Ovary (tissue), 9 donors: Measurements from ENCODE around the gene EVI5. TPM values are rescaled to one million over a fixed set of nuclear protein-coding genes. Genes with fewer than 3 reads are reported as not detected.

ENCODE experiments used
- DNase-seq, 5 donors: peaks; one replicate each; pipeline ENCODE4 v3.0.0-alpha.2; 2019 to 2020
- H3K27ac ChIP-seq, 2 donors: fragments of 200-600 bp; one replicate each; pipeline versions ENCODE4 v1.5.1 to v1.8.0; 2019 to 2022
- H3K27me3 ChIP-seq: fragments of 200-600 bp; one replicate; pipeline ENCODE4 v1.8.0; 2022
- H3K36me3 ChIP-seq: fragments of 200-600 bp; sonication (generic); one replicate; pipeline ENCODE4 v1.5.1; 2019
- H3K4me1 ChIP-seq: one replicate; pipeline ENCODE4 v1.8.1; 2013; ENCODE audit warnings: mild to moderate bottlenecking, moderate library complexity; ENCODE audit not compliant: insufficient read depth
- H3K4me3 ChIP-seq: fragments of 200-600 bp; sonication (generic); one replicate; pipeline ENCODE4 v1.5.1; 2017
- H3K9me3 ChIP-seq, 2 donors: fragments of 200-600 bp in 1 of 2; sonication (generic) in 1 of 2; one replicate each; pipeline versions ENCODE4 v1.5.1 to v1.8.1; 2013 to 2019; ENCODE audit warnings: mild to moderate bottlenecking in 1 of 2, moderate library complexity in 1 of 2
- CTCF ChIP-seq, 3 donors: fragments of 450-650 bp in 2 of 3; fragments of 200-600 bp in 1 of 3; IDR thresholded peaks; one replicate each; pipeline versions ENCODE4 v1.5.1 to v1.8.0; 2016 to 2022; ENCODE audit warnings: antibody characterized with exemption in 3 of 3, mild to moderate bottlenecking in 1 of 3
- EP300 ChIP-seq: sonication (generic); formaldehyde crosslinking; IDR thresholded peaks from one replicate; pipeline ENCODE4 v1.6.1; 2017; ENCODE audit warnings: antibody characterized with exemption
- POLR2A ChIP-seq: fragments of 450-650 bp; IDR thresholded peaks from one replicate; pipeline ENCODE4 v1.6.1; 2017; ENCODE audit warnings: antibody characterized with exemption, mild to moderate bottlenecking, moderate library complexity
- WGBS, 3 donors: extraction: QIAGEN DNeasy Blood & Tissue Kit in 1 of 3; methylation state at CpG; one replicate each; pipeline versions ENCODE4 v1.1.5 to v1.1.7; 2013 to 2017; 5-methylcytosine and 5-hydroxymethylcytosine counted together
- intact Hi-C, 4 donors: fragments of 100-400 bp; cut with DNase I; formaldehyde crosslinking; loops; one replicate each; pipeline versions ENCODE4 v1.11.0 to v1.15.1; 2022 to 2023
- polyA plus RNA-seq, 2 donors: library from polyadenylated mRNA; stranded (reverse); fragments of 200-250 nt in 1 of 2; fragments of 350-450 nt in 1 of 2; fragmentation: Illumina TruSeq in 1 of 2; extraction: RNeasy Lipid Tissue Mini Kit (QIAGEN cat#74804) in 1 of 2; gene quantifications; one replicate each; pipeline ENCODE4 v1.2.3, GENCODE V29; 2013 to 2014
- total RNA-seq, 7 donors: library from RNA; depleted of rRNA in 2 of 7; stranded (reverse); fragments of >200 nt in 2 of 7; fragmentation: NEBNext Ultra II Directional in 3 of 7; extraction: Animal tissue kit (Norgen Biotek cat#: 25700) in 3 of 7; gene quantifications; one replicate each; pipeline versions ENCODE4 v1.1.0 to v1.2.4, GENCODE V29; 2016 to 2023
- donor health status: DM: no; HTN: no; CAD: no; lungs with moderate emphysema.
- donor health status: DM: no; HTN: no; CAD: no.
- donor health status: Bipolar disorder and iron deficiency.
- donor health status: DM: yes; HTN: yes; CAD: no.
- donor health status: DM: no; HTN: no; CAD: no.
- donor health status: DM: yes; HTN: yes; CAD: no.

EVI5 gene
- total and polyA plus RNA-seq, 9 donors: 4.4 to 36.7 (median 23.7) TPM

DNA sequence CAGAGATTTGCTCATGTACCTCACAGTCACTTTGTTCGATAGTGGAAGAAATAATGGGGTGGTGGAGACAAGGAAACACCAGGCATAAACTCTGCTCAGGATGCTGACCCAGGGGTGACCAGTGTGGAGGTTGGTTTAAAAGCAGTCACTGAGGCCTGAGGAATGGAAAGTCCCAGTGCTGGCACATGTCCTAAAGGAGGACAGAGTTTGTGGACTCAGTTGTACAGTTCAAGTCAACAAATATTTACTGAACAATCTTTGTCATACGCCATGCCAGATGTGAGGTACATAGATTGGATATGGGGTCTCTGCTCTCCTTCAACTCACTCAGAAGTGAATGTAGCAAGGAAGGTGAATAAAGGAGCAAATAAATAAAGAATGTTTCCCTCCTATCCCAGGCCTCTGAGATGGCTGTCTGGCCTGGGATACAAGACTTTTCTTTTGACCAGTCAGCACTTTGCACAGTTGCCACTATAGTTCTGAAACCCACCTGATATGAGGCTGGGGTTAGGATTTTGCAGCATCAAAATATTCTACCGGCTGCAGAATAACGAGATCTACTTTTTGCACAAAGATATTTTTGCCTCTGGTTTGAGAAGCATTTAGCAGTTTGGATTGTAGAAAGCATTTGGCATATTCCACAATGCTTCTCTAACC lies 290.3 kb downstream of the EVI5 start:
- TF ChIP-seq EP300 (no peak), POLR2A (no peak)
- WGBS, 3 donors: 82 to 90% (median 87%) methylated on average over 4 of the region's 4 CpGs
- no peak overlapping the region for H3K27ac ChIP-seq
- H3K36me3 ChIP-seq: no peaks in the 10 kb centered on the region
- no peak overlapping the region for H3K4me3 ChIP-seq
- intact Hi-C loops: no loop called here
- H3K9me3 ChIP-seq: no peaks in the 10 kb centered on the region
- H3K4me1 ChIP-seq: no peaks in the 10 kb centered on the region
- DNase-seq: no peak
- H3K27me3 ChIP-seq: no peaks in the 10 kb centered on the region

DNA sequence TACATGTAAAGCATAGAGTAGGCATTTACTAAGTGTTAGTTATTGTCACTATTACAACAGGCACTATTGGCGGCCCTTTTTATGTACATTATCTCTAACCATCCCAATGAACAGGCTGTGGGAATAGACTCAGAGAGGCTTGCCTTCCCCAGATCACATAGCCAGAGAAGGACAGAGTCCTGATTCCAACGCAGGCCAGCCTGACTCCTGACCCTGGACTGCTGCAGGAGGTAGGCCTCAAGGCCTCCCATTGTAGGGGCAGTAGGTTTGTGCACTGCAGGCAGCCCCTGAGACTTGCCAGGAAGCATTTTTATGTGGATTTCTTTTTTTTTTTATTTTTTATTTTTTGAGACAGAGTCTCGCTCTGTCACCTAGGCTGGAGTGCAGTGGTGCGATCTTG lies 291.8 kb downstream of the EVI5 start:
- H3K27ac ChIP-seq: no peak overlapping the region
- TF ChIP-seq EP300 (no peak), CTCF (IDR thresholded peaks at IDR 0.05) (no peak), POLR2A (no peak)
- 89 to 93% (median 89%) methylated on average over 4 of the region's 4 CpGs for WGBS, 3 donors
- H3K9me3 ChIP-seq: no peaks in the 10 kb centered on the region
- no peaks in the 10 kb centered on the region for H3K4me1 ChIP-seq
- intact Hi-C loops: no loop called here
- H3K27me3 ChIP-seq: no peaks in the 10 kb centered on the region
- no peak for DNase-seq
- no peak overlapping the region for H3K4me3 ChIP-seq
- H3K36me3 ChIP-seq: no peaks in the 10 kb centered on the region

- 51 to 64% (median 52%) methylated on average over 3 of the region's 3 CpGs for WGBS, 3 donors
- H3K27me3 ChIP-seq: no peaks in the 10 kb centered on the region
- intact Hi-C loops: no loop called here
These were observed 296.1 kb downstream of the EVI5 start for GRCh38 chr1:92488832-92489231.

GRCh38 chr1:92488416-92488815 lies 296.5 kb downstream of the EVI5 start:
- intact Hi-C loops: no loop called here
- Histone ChIP-seq H3K4me3 (no peak overlapping the region), H3K4me1 (peaks cover 13% of the 10 kb centered on the region), H3K27me3 (no peaks in the 10 kb centered on the region), H3K36me3 (no peaks in the 10 kb centered on the region), H3K9me3 (no peaks in the 10 kb centered on the region), H3K27ac (no peak overlapping the region)
- TF ChIP-seq EP300 (no peak), CTCF (IDR thresholded peaks at IDR 0.05) (no peak), POLR2A (no peak)
- 36 to 45% (median 39%) methylated on average over 3 of the region's 3 CpGs for WGBS, 3 donors
- no peak for DNase-seq

More at GRCh38 chr1:92488832-92489231, 296.1 kb downstream of the EVI5 start:
- Histone ChIP-seq H3K36me3 (no peaks in the 10 kb centered on the region), H3K9me3 (no peaks in the 10 kb centered on the region), H3K4me3 (no peak overlapping the region), H3K4me1 (peaks cover 13% of the 10 kb centered on the region), H3K27ac (no peak overlapping the region)
- TF ChIP-seq EP300 (no peak), CTCF (IDR thresholded peaks at IDR 0.05) (no peak), POLR2A (no peak)
- DNase-seq: no peak

DNA sequence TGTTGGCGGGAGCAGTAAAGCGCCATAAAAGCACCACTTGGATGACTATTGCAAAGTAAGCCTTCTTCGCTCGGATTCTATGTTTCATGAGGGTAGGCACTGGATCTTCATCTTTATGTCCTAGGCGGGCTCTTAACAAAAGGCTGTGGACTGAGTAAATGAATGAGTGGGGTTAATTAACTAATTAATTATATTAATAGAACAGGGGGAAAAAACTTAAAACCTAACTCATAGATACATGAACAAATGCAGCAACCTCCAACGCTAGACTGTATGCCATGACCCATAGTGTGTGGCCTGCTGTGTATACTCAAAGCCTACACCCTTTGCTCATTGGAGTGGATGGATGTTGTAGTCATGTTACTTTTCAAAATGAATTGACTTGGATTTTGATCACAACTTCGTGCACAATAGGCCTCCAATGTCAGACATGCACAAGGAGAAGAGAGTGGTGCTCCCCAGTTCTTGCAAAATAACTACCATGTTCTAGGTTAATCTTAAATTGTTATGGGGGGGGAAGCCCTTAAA lies 297.8 kb downstream of the EVI5 start:
- Histone ChIP-seq H3K36me3 (no peaks in the 10 kb centered on the region), H3K4me3 (no peak overlapping the region), H3K4me1 (peaks cover 16% of the 10 kb centered on the region), H3K27ac (no peak overlapping the region), H3K9me3 (no peaks in the 10 kb centered on the region), H3K27me3 (no peaks in the 10 kb centered on the region)
- TF ChIP-seq CTCF (IDR thresholded peaks at IDR 0.05): no peak
- no peak for TF ChIP-seq POLR2A
- TF ChIP-seq EP300: no peak
- WGBS, 3 donors: 70 to 72% (median 70%) methylated on average over 7 of the region's 7 CpGs
- intact Hi-C loops: no loop called here
- DNase-seq: no peak
